ENCODE data around the gene CFAP61. TPM values are rescaled to one million over a fixed set of nuclear protein-coding genes. Genes with fewer than 3 reads are reported as not detected.

CFAP61 gene
- total and polyA plus RNA-seq, 2 experiments from 2014 or later: 0.21 TPM; not detected in 1

GRCh38 chr20:20005342-20005741 is 47.0 kb upstream of the CFAP61 start:
- no peaks in the 10 kb centered on the region for H3K36me3 Mint-ChIP-seq (ENCODE audit: low read depth)
- H3K79me2 ChIP-seq (replicated peaks; ENCODE audit: insufficient read depth): no peaks in the 10 kb centered on the region
- H3K27ac ChIP-seq (ENCODE audit: low read depth): no peak overlapping the region
- H3K27me3 ChIP-seq (ENCODE audit: insufficient read depth): no peaks in the 10 kb centered on the region
- no peaks in the 10 kb centered on the region for H3F3A ChIP-seq (replicated peaks; ENCODE audit: low read depth)
- no peaks in the 10 kb centered on the region for H4K20me1 ChIP-seq (replicated peaks; ENCODE audit: insufficient read depth)
- no peaks in the 10 kb centered on the region for H3K36me3 ChIP-seq (ENCODE audit: insufficient read depth)
- ATAC-seq: no peak
- H3K4me3 Mint-ChIP-seq: no peak overlapping the region
- H2AFZ ChIP-seq: no peak overlapping the region
- H3K4me1 Mint-ChIP-seq: peaks cover 14% of the 10 kb centered on the region
- no peaks in the 10 kb centered on the region for H3K9me2 ChIP-seq (ENCODE audit: insufficient read depth)
- no peak for DNase-seq (ENCODE audit: low spot score)
- H3K4me2 ChIP-seq: no peak overlapping the region
- H3K4me3 ChIP-seq: no peak overlapping the region
- peaks cover 6% of the 10 kb centered on the region for H3K27me3 Mint-ChIP-seq (ENCODE audit: insufficient read depth, low read depth, poor library complexity)
- peaks cover 3% of the 10 kb centered on the region; the same call in 1 of the 2 replicates for H3K4me1 ChIP-seq (ENCODE audit: insufficient read depth)
- TF ChIP-seq EZH2phosphoT487 (IDR thresholded peaks at IDR 0.05; ENCODE audit: unreplicated experiment): no peak
- no peak for TF ChIP-seq EZH2 (IDR thresholded peaks at IDR 0.05; ENCODE audit: low read depth, unreplicated experiment)
- TF ChIP-seq ZNF331 (CRISPR knock-in tag; IDR thresholded peaks at IDR 0.05; ENCODE audit: low read depth): no peak
- no peak for TF ChIP-seq CTCF (conservative IDR thresholded peaks at IDR 0.05; ENCODE audit: low read depth in 2 of 2)
- TF ChIP-seq, protein P1, sequence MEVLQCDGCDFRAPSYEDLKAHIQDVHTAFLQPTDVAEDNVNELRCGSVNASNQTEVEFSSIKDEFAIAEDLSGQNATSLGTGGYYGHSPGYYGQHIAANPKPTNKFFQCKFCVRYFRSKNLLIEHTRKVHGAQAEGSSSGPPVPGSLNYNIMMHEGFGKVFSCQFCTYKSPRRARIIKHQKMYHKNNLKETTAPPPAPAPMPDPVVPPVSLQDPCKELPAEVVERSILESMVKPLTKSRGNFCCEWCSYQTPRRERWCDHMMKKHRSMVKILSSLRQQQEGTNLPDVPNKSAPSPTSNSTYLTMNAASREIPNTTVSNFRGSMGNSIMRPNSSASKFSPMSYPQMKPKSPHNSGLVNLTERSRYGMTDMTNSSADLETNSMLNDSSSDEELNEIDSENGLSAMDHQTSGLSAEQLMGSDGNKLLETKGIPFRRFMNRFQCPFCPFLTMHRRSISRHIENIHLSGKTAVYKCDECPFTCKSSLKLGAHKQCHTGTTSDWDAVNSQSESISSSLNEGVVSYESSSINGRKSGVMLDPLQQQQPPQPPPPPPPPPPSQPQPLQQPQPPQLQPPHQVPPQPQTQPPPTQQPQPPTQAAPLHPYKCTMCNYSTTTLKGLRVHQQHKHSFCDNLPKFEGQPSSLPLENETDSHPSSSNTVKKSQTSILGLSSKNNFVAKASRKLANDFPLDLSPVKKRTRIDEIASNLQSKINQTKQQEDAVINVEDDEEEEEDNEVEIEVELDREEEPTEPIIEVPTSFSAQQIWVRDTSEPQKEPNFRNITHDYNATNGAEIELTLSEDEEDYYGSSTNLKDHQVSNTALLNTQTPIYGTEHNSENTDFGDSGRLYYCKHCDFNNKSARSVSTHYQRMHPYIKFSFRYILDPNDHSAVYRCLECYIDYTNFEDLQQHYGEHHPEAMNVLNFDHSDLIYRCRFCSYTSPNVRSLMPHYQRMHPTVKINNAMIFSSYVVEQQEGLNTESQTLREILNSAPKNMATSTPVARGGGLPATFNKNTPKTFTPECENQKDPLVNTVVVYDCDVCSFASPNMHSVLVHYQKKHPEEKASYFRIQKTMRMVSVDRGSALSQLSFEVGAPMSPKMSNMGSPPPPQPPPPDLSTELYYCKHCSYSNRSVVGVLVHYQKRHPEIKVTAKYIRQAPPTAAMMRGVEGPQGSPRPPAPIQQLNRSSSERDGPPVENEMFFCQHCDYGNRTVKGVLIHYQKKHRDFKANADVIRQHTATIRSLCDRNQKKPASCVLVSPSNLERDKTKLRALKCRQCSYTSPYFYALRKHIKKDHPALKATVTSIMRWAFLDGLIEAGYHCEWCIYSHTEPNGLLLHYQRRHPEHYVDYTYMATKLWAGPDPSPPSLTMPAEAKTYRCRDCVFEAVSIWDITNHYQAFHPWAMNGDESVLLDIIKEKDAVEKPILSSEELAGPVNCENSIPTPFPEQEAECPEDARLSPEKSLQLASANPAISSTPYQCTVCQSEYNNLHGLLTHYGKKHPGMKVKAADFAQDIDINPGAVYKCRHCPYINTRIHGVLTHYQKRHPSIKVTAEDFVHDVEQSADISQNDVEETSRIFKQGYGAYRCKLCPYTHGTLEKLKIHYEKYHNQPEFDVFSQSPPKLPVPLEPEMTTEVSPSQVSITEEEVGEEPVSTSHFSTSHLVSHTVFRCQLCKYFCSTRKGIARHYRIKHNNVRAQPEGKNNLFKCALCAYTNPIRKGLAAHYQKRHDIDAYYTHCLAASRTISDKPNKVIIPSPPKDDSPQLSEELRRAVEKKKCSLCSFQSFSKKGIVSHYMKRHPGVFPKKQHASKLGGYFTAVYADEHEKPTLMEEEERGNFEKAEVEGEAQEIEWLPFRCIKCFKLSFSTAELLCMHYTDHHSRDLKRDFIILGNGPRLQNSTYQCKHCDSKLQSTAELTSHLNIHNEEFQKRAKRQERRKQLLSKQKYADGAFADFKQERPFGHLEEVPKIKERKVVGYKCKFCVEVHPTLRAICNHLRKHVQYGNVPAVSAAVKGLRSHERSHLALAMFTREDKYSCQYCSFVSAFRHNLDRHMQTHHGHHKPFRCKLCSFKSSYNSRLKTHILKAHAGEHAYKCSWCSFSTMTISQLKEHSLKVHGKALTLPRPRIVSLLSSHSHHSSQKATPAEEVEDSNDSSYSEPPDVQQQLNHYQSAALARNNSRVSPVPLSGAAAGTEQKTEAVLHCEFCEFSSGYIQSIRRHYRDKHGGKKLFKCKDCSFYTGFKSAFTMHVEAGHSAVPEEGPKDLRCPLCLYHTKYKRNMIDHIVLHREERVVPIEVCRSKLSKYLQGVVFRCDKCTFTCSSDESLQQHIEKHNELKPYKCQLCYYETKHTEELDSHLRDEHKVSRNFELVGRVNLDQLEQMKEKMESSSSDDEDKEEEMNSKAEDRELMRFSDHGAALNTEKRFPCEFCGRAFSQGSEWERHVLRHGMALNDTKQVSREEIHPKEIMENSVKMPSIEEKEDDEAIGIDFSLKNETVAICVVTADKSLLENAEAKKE (CRISPR knock-in tag; IDR thresholded peaks at IDR 0.05): no peak
- no peak for TF ChIP-seq REST (IDR thresholded peaks at IDR 0.05; ENCODE audit: unreplicated experiment)
- TF ChIP-seq, protein P2, sequence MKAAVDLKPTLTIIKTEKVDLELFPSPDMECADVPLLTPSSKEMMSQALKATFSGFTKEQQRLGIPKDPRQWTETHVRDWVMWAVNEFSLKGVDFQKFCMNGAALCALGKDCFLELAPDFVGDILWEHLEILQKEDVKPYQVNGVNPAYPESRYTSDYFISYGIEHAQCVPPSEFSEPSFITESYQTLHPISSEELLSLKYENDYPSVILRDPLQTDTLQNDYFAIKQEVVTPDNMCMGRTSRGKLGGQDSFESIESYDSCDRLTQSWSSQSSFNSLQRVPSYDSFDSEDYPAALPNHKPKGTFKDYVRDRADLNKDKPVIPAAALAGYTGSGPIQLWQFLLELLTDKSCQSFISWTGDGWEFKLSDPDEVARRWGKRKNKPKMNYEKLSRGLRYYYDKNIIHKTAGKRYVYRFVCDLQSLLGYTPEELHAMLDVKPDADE (IDR thresholded peaks at IDR 0.05): no peak
- no peak for TF ChIP-seq JUNB (IDR thresholded peaks at IDR 0.05; ENCODE audit: unreplicated experiment)
- TF ChIP-seq POLR2AphosphoS5 (IDR thresholded peaks at IDR 0.05; ENCODE audit: low read depth): no peak
- TF ChIP-seq ZNF114 (CRISPR knock-in tag; IDR thresholded peaks at IDR 0.05): no peak
- no peak for TF ChIP-seq STAT1 (IDR thresholded peaks at IDR 0.05; ENCODE audit: unreplicated experiment)
- TF ChIP-seq NANOG (IDR thresholded peaks at IDR 0.05; ENCODE audit: borderline replicate concordance): no peak
- no peak for TF ChIP-seq CREB1 (CRISPR knock-in tag; IDR thresholded peaks at IDR 0.05; ENCODE audit: low read depth)
- no peaks in the 10 kb centered on the region for H3K9me3 Mint-ChIP-seq
- no peak overlapping the region for H3K27ac Mint-ChIP-seq

Data from GM23338 (cell line).